ENCODE measurements around the gene ALX4. TPM values are rescaled to one million over a fixed set of nuclear protein-coding genes. Genes with fewer than 3 reads are reported as not detected.

ALX4 gene
- total RNA-seq, 2 donors from 2014 or later: not detected

DNA sequence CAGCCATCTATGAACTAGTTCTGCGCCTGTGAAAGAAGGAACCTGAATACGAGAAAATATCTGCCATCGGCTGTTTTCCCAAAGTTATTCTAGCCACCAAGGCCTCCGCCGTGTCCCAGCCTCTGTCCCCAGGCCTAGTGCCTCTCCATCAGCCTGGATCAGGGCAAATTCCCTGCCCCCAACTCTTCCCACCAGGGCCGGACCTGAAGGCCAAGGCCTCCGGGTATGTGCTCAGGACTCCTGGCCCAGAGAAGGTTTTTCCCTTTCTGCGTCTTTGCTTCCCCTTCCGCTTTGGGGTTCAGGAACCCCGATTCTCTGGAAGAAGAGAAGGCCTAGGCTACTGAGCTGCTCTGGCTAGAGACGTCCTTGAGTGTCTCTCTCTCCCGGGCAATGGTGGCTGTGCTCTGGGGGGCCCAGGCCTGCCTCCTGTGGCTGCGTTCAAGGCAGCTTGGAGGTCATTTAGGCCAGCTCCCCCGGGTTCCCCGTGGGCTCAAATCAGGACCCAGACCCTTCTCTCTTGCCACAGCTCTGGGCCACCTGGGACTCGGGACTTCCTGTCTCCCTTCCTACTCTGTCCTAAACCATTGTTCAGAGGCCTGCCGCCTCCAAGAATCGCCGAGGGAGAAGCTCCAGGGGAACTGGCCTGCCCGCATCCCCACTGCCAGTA, 1.6 kb downstream of the ALX4 start:
- Histone ChIP-seq H3K4me1 (ENCODE audit: control insufficient read depth in 1 of 2, low read depth in 2 of 2) (peaks cover 27 to 46% of the 10 kb centered on the region in 2 donors), H3K36me3 (no peaks in the 10 kb centered on the region), H3K27me3 (replicated peaks; ENCODE audit: insufficient read depth) (peaks cover 21% of the 10 kb centered on the region), H3K27ac (no peak overlapping the region), H3K9me3 (no peaks in the 10 kb centered on the region), H3K4me3 (no peak overlapping the region)
- TF ChIP-seq, protein P1, sequence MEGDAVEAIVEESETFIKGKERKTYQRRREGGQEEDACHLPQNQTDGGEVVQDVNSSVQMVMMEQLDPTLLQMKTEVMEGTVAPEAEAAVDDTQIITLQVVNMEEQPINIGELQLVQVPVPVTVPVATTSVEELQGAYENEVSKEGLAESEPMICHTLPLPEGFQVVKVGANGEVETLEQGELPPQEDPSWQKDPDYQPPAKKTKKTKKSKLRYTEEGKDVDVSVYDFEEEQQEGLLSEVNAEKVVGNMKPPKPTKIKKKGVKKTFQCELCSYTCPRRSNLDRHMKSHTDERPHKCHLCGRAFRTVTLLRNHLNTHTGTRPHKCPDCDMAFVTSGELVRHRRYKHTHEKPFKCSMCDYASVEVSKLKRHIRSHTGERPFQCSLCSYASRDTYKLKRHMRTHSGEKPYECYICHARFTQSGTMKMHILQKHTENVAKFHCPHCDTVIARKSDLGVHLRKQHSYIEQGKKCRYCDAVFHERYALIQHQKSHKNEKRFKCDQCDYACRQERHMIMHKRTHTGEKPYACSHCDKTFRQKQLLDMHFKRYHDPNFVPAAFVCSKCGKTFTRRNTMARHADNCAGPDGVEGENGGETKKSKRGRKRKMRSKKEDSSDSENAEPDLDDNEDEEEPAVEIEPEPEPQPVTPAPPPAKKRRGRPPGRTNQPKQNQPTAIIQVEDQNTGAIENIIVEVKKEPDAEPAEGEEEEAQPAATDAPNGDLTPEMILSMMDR (IDR thresholded peaks at IDR 0.05): no peak
- DNase-seq (ENCODE audit: low spot score) (no peak), ATAC-seq (ENCODE audit: insufficient number of reproducible peaks, low FRiP score, low read depth) (no peak)

GRCh38 chr11:44307340-44308099, 2.4 kb downstream of the ALX4 start:
- no peak for DNase-seq (ENCODE audit: low spot score)
- Histone ChIP-seq H3K4me3 (no peak overlapping the region), H3K27ac (no peak overlapping the region), H3K27me3 (replicated peaks; ENCODE audit: insufficient read depth) (peaks cover 21% of the 10 kb centered on the region), H3K4me1 (ENCODE audit: control insufficient read depth in 1 of 2, low read depth in 2 of 2) (peaks cover 27 to 46% of the 10 kb centered on the region in 2 donors), H3K36me3 (no peaks in the 10 kb centered on the region), H3K9me3 (no peaks in the 10 kb centered on the region)
- TF ChIP-seq, protein P1 (IDR thresholded peaks at IDR 0.05): no peak
- no peak for ATAC-seq (ENCODE audit: insufficient number of reproducible peaks, low FRiP score, low read depth)

DNA sequence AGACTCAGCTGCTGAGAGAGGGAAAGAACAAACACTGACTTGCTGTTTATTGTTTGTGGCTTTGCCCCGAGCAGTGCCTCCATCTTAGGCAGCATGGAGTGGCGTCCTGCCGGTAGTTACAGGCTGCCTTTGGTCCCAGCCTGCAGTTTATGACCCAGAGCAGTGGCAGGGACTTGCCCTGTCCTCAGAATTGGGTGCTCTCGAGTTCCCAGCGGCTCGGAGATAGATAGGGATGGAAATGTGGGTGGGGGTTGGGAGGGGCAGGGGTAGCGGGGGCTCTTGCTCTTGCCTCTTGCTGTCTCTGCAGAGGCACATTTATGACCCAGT, 3.1 kb downstream of the ALX4 start:
- H3K27ac ChIP-seq: no peak overlapping the region
- peaks cover 27 to 46% of the 10 kb centered on the region in 2 donors for H3K4me1 ChIP-seq (ENCODE audit: control insufficient read depth in 1 of 2, low read depth in 2 of 2)
- DNase-seq (ENCODE audit: low spot score): no peak
- no peak overlapping the region for H3K4me3 ChIP-seq
- no peaks in the 10 kb centered on the region for H3K9me3 ChIP-seq
- H3K27me3 ChIP-seq (replicated peaks; ENCODE audit: insufficient read depth): peaks cover 21% of the 10 kb centered on the region
- no peak for ATAC-seq (ENCODE audit: insufficient number of reproducible peaks, low FRiP score, low read depth)
- no peaks in the 10 kb centered on the region for H3K36me3 ChIP-seq
- TF ChIP-seq, protein P1 (IDR thresholded peaks at IDR 0.05): no peak

GRCh38 chr11:44306052-44306917, 3.7 kb downstream of the ALX4 start:
- peak overlapping the region; percentile 71 for H3K4me3 ChIP-seq
- peaks cover 21% of the 10 kb centered on the region for H3K27me3 ChIP-seq (replicated peaks; ENCODE audit: insufficient read depth)
- TF ChIP-seq, protein P1 (IDR thresholded peaks at IDR 0.05): no peak
- no peak for ATAC-seq (ENCODE audit: insufficient number of reproducible peaks, low FRiP score, low read depth)
- H3K36me3 ChIP-seq: no peaks in the 10 kb centered on the region
- no peak for DNase-seq (ENCODE audit: low spot score)
- no peaks in the 10 kb centered on the region for H3K9me3 ChIP-seq
- H3K27ac ChIP-seq: no peak overlapping the region
- H3K4me1 ChIP-seq (ENCODE audit: control insufficient read depth in 1 of 2, low read depth in 2 of 2): peaks cover 27 to 46% of the 10 kb centered on the region in 2 donors

Measured in thoracic aorta (tissue), 2 donors.